ENCODE data around the gene FAM163B.

GRCh38 chr9:133536536-133536935 is 72.7 kb downstream of the FAM163B start:
- TF ChIP-seq ZBTB33 (IDR thresholded peaks at IDR 0.05; ENCODE audit: borderline replicate concordance, low read depth), result no peak
- no peak for TF ChIP-seq JUND (IDR thresholded peaks at IDR 0.05)
- TF ChIP-seq CTCF (IDR thresholded peaks at IDR 0.05), result no peak
- no peak for TF ChIP-seq POLR2AphosphoS5 (IDR thresholded peaks at IDR 0.05; ENCODE audit: low read depth, low read length)
- no peak for TF ChIP-seq RAD21 (IDR thresholded peaks at IDR 0.05; ENCODE audit: low read length)
- TF ChIP-seq GABPA (IDR thresholded peaks at IDR 0.05; ENCODE audit: low read depth), result no peak
- no peak for TF ChIP-seq RFX5 (IDR thresholded peaks at IDR 0.05; ENCODE audit: low read length)

Measured in SK-N-SH (cell line).